CD4-positive, alpha-beta T cell treated with Interleukin-6 at 100 ng/mL for 8 hours (primary cell): ENCODE results near the gene INTS7.
"Not testable (repeated sequence)": the region's sequence is repeated elsewhere in the genome, so short reads cannot be mapped to it uniquely, and the experiment has no call there.

Experiments used
- DNase-seq: peaks from one replicate; pipeline ENCODE4 v3.0.0-alpha.2; 2020; ENCODE audit warnings: mixed read lengths, low spot score

The INTS7 gene

GRCh38 chr1:211932933-211933254, 102.5 kb downstream of the INTS7 start:
- no peak for DNase-seq

- DNase-seq, result no peak
These were observed 103.0 kb downstream of the INTS7 start for GRCh38 chr1:211932231-211932932.

- DNase-seq, result no peak
These were observed 105.7 kb downstream of the INTS7 start for GRCh38 chr1:211929683-211930082.

GRCh38 chr1:211928993-211929637, 106.2 kb downstream of the INTS7 start:
- no peak for DNase-seq

- no peak for DNase-seq
These were observed 107.0 kb downstream of the INTS7 start for GRCh38 chr1:211928290-211928801.

GRCh38 chr1:211925016-211925415, 110.3 kb downstream of the INTS7 start:
- DNase-seq, result no peak

- DNase-seq, result no peak
These were observed 111.1 kb downstream of the INTS7 start for GRCh38 chr1:211924256-211924655.

- DNase-seq, result no peak
These were observed 112.3 kb downstream of the INTS7 start for GRCh38 chr1:211923095-211923494.

- no peak for DNase-seq
These were observed 113.7 kb downstream of the INTS7 start for GRCh38 chr1:211921579-211922095.

- no peak for DNase-seq
These were observed 114.6 kb downstream of the INTS7 start for GRCh38 chr1:211920602-211921226.

GRCh38 chr1:211920141-211920572, 115.2 kb downstream of the INTS7 start:
- no peak for DNase-seq

GRCh38 chr1:211918843-211919414, 116.4 kb downstream of the INTS7 start:
- DNase-seq, result no peak

- not testable (repeated sequence) for DNase-seq
These were observed 118.9 kb downstream of the INTS7 start for GRCh38 chr1:211916458-211916857.

GRCh38 chr1:211915924-211916323, 119.4 kb downstream of the INTS7 start:
- DNase-seq, result no peak

GRCh38 chr1:211912844-211913432, 122.4 kb downstream of the INTS7 start:
- no peak for DNase-seq

- no peak for DNase-seq
These were observed 123.3 kb downstream of the INTS7 start for GRCh38 chr1:211912038-211912437.

GRCh38 chr1:211910913-211911485, 124.4 kb downstream of the INTS7 start:
- no peak for DNase-seq

GRCh38 chr1:211910113-211910884, 125.1 kb downstream of the INTS7 start:
- no peak for DNase-seq

- no peak for DNase-seq
These were observed 126.0 kb downstream of the INTS7 start for GRCh38 chr1:211909395-211909794.

GRCh38 chr1:211908951-211909350, 126.4 kb downstream of the INTS7 start:
- no peak for DNase-seq

- DNase-seq, result no peak
These were observed 126.9 kb downstream of the INTS7 start for GRCh38 chr1:211908453-211908852.
